CD4-positive, alpha-beta T cell (primary cell): ENCODE results near the gene PDE8A. TPM values are rescaled to one million over a fixed set of nuclear protein-coding genes. Genes with fewer than 3 reads are reported as not detected.

Experiments used
- ATAC-seq: fragments of 200-7000 bp; cut with Tn5 transposase; one replicate; pipeline ENCODE4 v1.10.0; 2022; ENCODE audit warnings: mild to moderate bottlenecking; ENCODE audit not compliant: poor library complexity
- CTCF ChIA-PET: fragments of 350-600 bp; sonication (Branson Sonifier 250); formaldehyde crosslinking; loops from one replicate; lab custom pipeline; 2021; ENCODE audit warnings: antibody characterized with exemption, inconsistent platforms; lab: Charles Lee
- POLR2A ChIA-PET: fragments of 350-600 bp; sonication (Branson Sonifier 250); formaldehyde crosslinking; loops from one replicate; lab custom pipeline; 2021; ENCODE audit warnings: antibody characterized with exemption, inconsistent platforms; lab: Charles Lee
- DNase-seq, 14 experiments: peaks; one replicate each; pipeline ENCODE4 v3.0.0-alpha.2; 2013 to 2020; ENCODE audit warnings: mixed read lengths in 2 of 14
- H3K27ac ChIP-seq, 2 donors: one replicate each; pipeline versions ENCODE4 v1.5.1 to v1.7.0; 2013; ENCODE audit warnings: low read length in 2 of 2, low read depth in 1 of 2, mild to moderate bottlenecking in 1 of 2
- H3K27me3 ChIP-seq, 2 experiments: 1 replicate in 1 of 2; 2 replicates in 1 of 2; pipeline versions ENCODE4 v1.6.1 to v1.7.0; 2013; ENCODE audit warnings: low read length in 2 of 2, control low read depth in 1 of 2, mild to moderate bottlenecking in 1 of 2, moderate library complexity in 1 of 2; ENCODE audit not compliant: insufficient read depth in 2 of 2, control insufficient read depth in 1 of 2
- H3K36me3 ChIP-seq: one replicate; pipeline ENCODE4 v1.6.1; 2013; ENCODE audit warnings: low read length, control low read depth; ENCODE audit not compliant: insufficient read depth
- H3K4me1 ChIP-seq: one replicate; pipeline ENCODE4 v1.6.1; 2013; ENCODE audit warnings: low read length, control low read depth; ENCODE audit not compliant: insufficient read depth
- H3K4me3 ChIP-seq: one replicate; pipeline ENCODE4 v1.5.1; 2013; ENCODE audit warnings: mild to moderate bottlenecking, low read length, moderate library complexity
- H3K9me3 ChIP-seq, 2 experiments: 1 replicate in 1 of 2; 2 replicates in 1 of 2; pipeline versions ENCODE4 v1.6.1 to v1.7.0; 2013; ENCODE audit warnings: low read length in 2 of 2, mild to moderate bottlenecking in 2 of 2, control low read depth in 1 of 2, moderate library complexity in 1 of 2; ENCODE audit not compliant: control insufficient read depth in 1 of 2, insufficient read depth in 1 of 2
- H3K27ac Mint-ChIP-seq: one replicate; pipeline ENCODE4 v1.8.0; 2020; ENCODE audit warnings: mixed read lengths
- H3K27me3 Mint-ChIP-seq: one replicate; pipeline ENCODE4 v1.8.0; 2021; ENCODE audit warnings: mixed read lengths
- H3K36me3 Mint-ChIP-seq: one replicate; pipeline ENCODE4 v1.8.0; 2021; ENCODE audit warnings: low read depth, mixed read lengths
- H3K4me1 Mint-ChIP-seq: one replicate; pipeline ENCODE4 v1.8.0; 2021; ENCODE audit warnings: low read depth, mixed read lengths
- H3K4me3 Mint-ChIP-seq: one replicate; pipeline ENCODE4 v1.8.0; 2020; ENCODE audit warnings: mild to moderate bottlenecking, mixed read lengths
- H3K9me3 Mint-ChIP-seq: one replicate; pipeline ENCODE4 v1.8.0; 2020; ENCODE audit warnings: mixed read lengths
- CTCF ChIP-seq: fragments of 200-600 bp; IDR thresholded peaks from one replicate; pipeline ENCODE4 v1.8.0; 2022; ENCODE audit warnings: antibody characterized with exemption, mild to moderate bottlenecking
- intact Hi-C, 2 experiments: fragments of 100-400 bp; cut with DNase I in 1 of 2; cut with micrococcal nuclease in 1 of 2; formaldehyde crosslinking; loops; one replicate each; pipeline versions ENCODE4 v1.15.1 to v1.9.0; 2023 to 2025; cut with DNase I, micrococcal nuclease
- total RNA-seq, 174 experiments: library from RNA in 2 of 174; stranded (reverse) in 2 of 174; gene quantifications; one replicate each; pipeline ENCODE4 v1.2.3 and lab custom pipeline; 2021 to 2026

Gene PDE8A
- total RNA-seq, 2 experiments from 2014 or later: 29.8 to 34.3 TPM

- Mint-ChIP-seq H3K27me3 (peaks cover 10% of the 10 kb centered on the region), H3K4me1 (no peaks in the 10 kb centered on the region), H3K9me3 (no peaks in the 10 kb centered on the region), H3K27ac (no peak overlapping the region), H3K4me3 (no peak overlapping the region), H3K36me3 (no peaks in the 10 kb centered on the region)
- H3K9me3 ChIP-seq: peaks cover 0 to 5% of the 10 kb centered on the region in 2 experiments
- ChIA-PET CTCF (no interaction called here), POLR2A (interaction anchor here (1.0 kb wide), 1 partner anchor 13 kb away, joined by 4 read pairs; no protein-coding TSS in a partner anchor)
- H3K4me3 ChIP-seq: no peak overlapping the region
- H3K27ac ChIP-seq: no peak overlapping the region
- no peak for ATAC-seq
- no peaks in the 10 kb centered on the region for H3K27me3 ChIP-seq
- no peaks in the 10 kb centered on the region for H3K4me1 ChIP-seq
- no peak for TF ChIP-seq CTCF
- no peak for DNase-seq
- intact Hi-C loops: no loop called here
- no peaks in the 10 kb centered on the region for H3K36me3 ChIP-seq
These were observed 13.4 kb upstream of the PDE8A start for GRCh38 chr15:84968301-84968700.

GRCh38 chr15:84969257-84969656 is 12.4 kb upstream of the PDE8A start:
- Mint-ChIP-seq H3K4me3 (no peak overlapping the region), H3K4me1 (no peaks in the 10 kb centered on the region), H3K36me3 (no peaks in the 10 kb centered on the region), H3K27ac (no peak overlapping the region), H3K27me3 (peaks cover 5% of the 10 kb centered on the region), H3K9me3 (no peaks in the 10 kb centered on the region)
- TF ChIP-seq CTCF: no peak
- H3K27ac ChIP-seq: no peak overlapping the region
- intact Hi-C loops: no loop called here
- H3K36me3 ChIP-seq: no peaks in the 10 kb centered on the region
- H3K27me3 ChIP-seq: no peaks in the 10 kb centered on the region
- CTCF ChIA-PET: no interaction called here
- POLR2A ChIA-PET: interaction anchor here (2.6 kb wide), 1 partner anchor 11 kb away, joined by 9 read pairs; no protein-coding TSS in a partner anchor
- H3K9me3 ChIP-seq: peaks cover 0 to 5% of the 10 kb centered on the region in 2 experiments
- ATAC-seq (no peak), DNase-seq (no peak)
- H3K4me1 ChIP-seq: no peaks in the 10 kb centered on the region
- H3K4me3 ChIP-seq: no peak overlapping the region

GRCh38 chr15:84970843-84971242 is 10.8 kb upstream of the PDE8A start:
- POLR2A ChIA-PET: interaction anchor here (0.6 to 2.6 kb wide), 3 partner anchors 9 to 18 kb away, joined by 3 to 9 read pairs (median 4); no protein-coding TSS in a partner anchor
- Mint-ChIP-seq H3K36me3 (no peaks in the 10 kb centered on the region), H3K9me3 (no peaks in the 10 kb centered on the region), H3K4me3 (no peak overlapping the region), H3K4me1 (no peaks in the 10 kb centered on the region), H3K27ac (no peak overlapping the region), H3K27me3 (peaks cover 5% of the 10 kb centered on the region)
- H3K27ac ChIP-seq: no peak overlapping the region
- intact Hi-C loops: loop anchor here in 1 of 2 experiments (10.0 kb wide), 1 partner anchor 404 kb away; no protein-coding TSS in a partner anchor
- H3K36me3 ChIP-seq: no peaks in the 10 kb centered on the region
- no peak overlapping the region for H3K4me3 ChIP-seq
- H3K4me1 ChIP-seq: no peaks in the 10 kb centered on the region
- ATAC-seq (no peak), DNase-seq (no peak)
- no peaks in the 10 kb centered on the region for H3K27me3 ChIP-seq
- no peak for TF ChIP-seq CTCF
- CTCF ChIA-PET: no interaction called here
- H3K9me3 ChIP-seq: no peaks in the 10 kb centered on the region
